ENCODE measurements around the gene CHST3. TPM values are rescaled to one million over a fixed set of nuclear protein-coding genes. Genes with fewer than 3 reads are reported as not detected.

CHST3 gene
- total RNA-seq, 1 donor = 43.1 TPM

DNA sequence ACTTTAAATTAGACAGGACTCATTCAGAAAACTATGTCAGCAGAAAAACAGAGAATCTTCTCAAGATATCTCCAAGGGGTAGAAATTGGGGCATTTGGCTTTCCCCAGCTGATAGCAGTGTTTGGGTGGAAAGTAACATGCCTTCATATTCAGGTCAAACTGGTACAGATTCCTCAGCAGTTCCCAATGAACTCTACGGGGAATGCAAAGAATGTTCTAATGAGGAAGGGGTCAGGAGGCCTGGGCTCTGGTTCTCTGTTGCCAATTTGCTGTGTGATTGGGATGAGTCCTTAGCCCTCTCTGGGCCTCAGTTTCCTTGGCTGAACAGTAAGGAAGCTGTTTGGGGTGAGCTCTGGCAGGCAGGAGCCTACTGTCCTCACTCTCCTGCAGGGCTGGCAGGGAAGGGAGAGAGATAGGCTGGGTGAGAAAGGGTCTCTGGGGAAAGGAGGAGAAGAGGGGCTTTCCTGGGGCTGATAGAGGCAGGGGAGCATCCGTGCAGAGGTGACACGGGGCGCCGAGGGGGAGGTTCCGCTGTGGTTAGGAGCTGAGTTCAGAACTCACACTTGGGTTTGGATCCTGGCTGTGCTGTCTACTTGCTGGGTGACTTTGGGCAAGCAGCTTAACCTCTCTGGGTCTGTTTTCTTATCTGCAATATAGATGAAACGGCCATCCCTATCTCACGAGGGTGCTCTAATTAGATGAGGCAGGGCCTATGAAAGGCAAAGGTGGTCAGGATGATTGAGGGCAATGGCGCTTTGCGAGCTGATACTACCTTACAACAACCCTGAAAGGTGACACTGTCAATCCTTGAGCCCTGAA is 79.0 kb downstream of the CHST3 start:
- Histone ChIP-seq H3K27ac (ENCODE audit: low read depth, low read length) (no peak overlapping the region), H3K4me1 (ENCODE audit: insufficient read depth, low read length) (peaks cover 11% of the 10 kb centered on the region), H3K27me3 (ENCODE audit: insufficient read depth, low read length) (no peaks in the 10 kb centered on the region), H2AFZ (ENCODE audit: low read length) (no peak overlapping the region), H3K4me3 (ENCODE audit: insufficient read depth, low read length) (no peak overlapping the region), H3K36me3 (ENCODE audit: insufficient read depth, low read length) (no peaks in the 10 kb centered on the region), H3K4me2 (ENCODE audit: insufficient read depth, low read length) (no peak overlapping the region), H3K79me2 (ENCODE audit: insufficient read depth, low read length) (no peaks in the 10 kb centered on the region), H3K9me3 (ENCODE audit: low read depth, low read length) (no peaks in the 10 kb centered on the region), H4K20me1 (ENCODE audit: insufficient read depth, low read length) (no peaks in the 10 kb centered on the region)
- TF ChIP-seq, protein P1, sequence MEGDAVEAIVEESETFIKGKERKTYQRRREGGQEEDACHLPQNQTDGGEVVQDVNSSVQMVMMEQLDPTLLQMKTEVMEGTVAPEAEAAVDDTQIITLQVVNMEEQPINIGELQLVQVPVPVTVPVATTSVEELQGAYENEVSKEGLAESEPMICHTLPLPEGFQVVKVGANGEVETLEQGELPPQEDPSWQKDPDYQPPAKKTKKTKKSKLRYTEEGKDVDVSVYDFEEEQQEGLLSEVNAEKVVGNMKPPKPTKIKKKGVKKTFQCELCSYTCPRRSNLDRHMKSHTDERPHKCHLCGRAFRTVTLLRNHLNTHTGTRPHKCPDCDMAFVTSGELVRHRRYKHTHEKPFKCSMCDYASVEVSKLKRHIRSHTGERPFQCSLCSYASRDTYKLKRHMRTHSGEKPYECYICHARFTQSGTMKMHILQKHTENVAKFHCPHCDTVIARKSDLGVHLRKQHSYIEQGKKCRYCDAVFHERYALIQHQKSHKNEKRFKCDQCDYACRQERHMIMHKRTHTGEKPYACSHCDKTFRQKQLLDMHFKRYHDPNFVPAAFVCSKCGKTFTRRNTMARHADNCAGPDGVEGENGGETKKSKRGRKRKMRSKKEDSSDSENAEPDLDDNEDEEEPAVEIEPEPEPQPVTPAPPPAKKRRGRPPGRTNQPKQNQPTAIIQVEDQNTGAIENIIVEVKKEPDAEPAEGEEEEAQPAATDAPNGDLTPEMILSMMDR (IDR thresholded peaks at IDR 0.05; ENCODE audit: extremely low read depth, low read depth, low read length) = no peak
- peak; percentile 79 for DNase-seq (ENCODE audit: insufficient read length, low spot score, missing footprints)

DNA sequence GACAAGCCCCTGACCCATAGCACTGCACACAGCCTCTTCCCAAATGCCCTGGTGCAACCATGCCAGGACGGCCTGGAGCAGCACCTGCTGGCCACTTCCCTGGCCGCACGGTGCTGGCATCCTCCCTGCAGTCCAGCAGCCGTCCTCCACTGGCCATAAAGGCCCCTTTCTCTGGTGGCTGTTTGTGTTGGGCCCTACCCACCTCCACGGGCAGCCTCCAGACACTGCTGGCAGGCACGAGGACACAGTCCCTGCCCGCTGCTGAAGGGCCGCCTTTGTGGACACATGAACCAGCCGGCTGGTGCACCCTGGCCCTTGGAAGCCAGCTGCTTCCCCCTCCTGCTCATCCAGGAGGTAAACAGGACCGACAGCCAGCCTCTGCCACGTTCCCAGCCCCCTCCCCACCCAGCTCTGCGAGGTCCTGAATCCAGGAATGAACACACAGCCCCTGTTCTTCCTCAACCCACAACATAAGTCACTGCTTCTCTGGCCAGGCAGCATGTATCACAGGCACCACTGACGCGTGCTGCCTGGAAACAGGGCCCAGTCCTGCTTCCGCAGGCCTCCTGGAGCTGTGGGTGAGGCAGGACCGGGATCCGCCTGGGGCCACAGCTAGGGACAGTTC is 80.3 kb downstream of the CHST3 start:
- no peak overlapping the region for H3K27ac ChIP-seq (ENCODE audit: low read depth, low read length)
- DNase-seq (ENCODE audit: insufficient read length, low spot score, missing footprints) = peak; percentile 26
- no peak overlapping the region for H3K4me2 ChIP-seq (ENCODE audit: insufficient read depth, low read length)
- H3K4me1 ChIP-seq (ENCODE audit: insufficient read depth, low read length) = peaks cover 2% of the 10 kb centered on the region
- no peaks in the 10 kb centered on the region for H3K9me3 ChIP-seq (ENCODE audit: low read depth, low read length)
- no peak overlapping the region for H2AFZ ChIP-seq (ENCODE audit: low read length)
- no peaks in the 10 kb centered on the region for H4K20me1 ChIP-seq (ENCODE audit: insufficient read depth, low read length)
- H3K4me3 ChIP-seq (ENCODE audit: insufficient read depth, low read length) = no peak overlapping the region
- no peaks in the 10 kb centered on the region for H3K79me2 ChIP-seq (ENCODE audit: insufficient read depth, low read length)
- no peaks in the 10 kb centered on the region for H3K36me3 ChIP-seq (ENCODE audit: insufficient read depth, low read length)
- TF ChIP-seq, protein P1 (IDR thresholded peaks at IDR 0.05; ENCODE audit: extremely low read depth, low read depth, low read length) = peak; percentile 31
- no peaks in the 10 kb centered on the region for H3K27me3 ChIP-seq (ENCODE audit: insufficient read depth, low read length)

DNA sequence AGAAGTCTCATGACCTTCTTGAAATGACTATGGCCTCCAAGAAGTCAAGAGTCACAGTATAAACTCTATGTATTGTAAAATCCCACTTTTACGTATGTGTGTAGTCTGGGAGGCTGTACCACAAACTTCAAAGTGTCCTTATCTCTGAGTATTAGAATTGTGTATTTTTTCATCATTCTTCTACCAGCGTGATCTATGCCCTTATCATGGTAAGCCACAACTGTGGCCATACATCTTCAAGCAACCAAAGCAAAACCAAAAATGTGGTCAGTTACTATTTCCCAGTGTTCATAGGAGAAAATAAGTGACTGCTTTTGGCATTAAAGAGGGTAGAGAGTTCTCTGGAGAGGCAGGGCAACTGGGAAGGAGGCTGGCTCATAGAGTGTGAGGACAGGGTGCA is 81.4 kb downstream of the CHST3 start:
- DNase-seq (ENCODE audit: insufficient read length, low spot score, missing footprints) = no peak
- TF ChIP-seq, protein P1 (IDR thresholded peaks at IDR 0.05; ENCODE audit: extremely low read depth, low read depth, low read length) = no peak
- H3K36me3 ChIP-seq (ENCODE audit: insufficient read depth, low read length) = no peaks in the 10 kb centered on the region

DNA sequence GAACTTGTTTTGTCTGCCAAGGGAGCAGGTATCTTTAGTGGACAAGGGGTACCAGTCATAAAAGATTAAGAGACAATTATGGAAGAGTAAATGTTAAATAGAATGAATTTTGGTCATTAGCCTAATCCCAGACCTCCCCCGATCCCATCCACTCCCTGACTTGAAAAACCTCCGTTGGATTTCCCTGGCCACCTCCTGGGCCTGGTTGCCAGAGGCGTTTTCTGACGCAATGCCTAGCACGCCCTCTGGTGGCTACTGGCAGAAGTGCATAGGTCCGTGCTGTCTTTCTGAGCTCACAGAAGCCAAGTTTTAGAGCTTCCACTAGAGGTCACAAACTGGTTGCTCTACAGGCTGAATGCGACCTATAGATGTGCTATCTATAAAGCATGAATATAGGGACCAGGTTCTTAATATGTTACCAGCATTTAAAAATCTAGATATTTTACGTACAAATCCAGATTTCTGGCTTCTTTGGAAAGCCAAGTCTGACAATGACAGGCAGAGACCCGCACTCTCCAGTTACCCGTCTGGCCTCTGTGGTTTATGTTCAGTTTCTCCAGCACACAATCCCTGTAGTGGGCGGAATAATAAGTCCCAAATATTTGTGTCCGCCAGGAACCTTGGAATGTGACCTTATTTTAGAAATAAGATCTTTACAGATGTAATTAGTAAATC is 84.4 kb downstream of the CHST3 start:
- no peak overlapping the region for H3K4me2 ChIP-seq (ENCODE audit: insufficient read depth, low read length)
- H3K9me3 ChIP-seq (ENCODE audit: low read depth, low read length) = no peaks in the 10 kb centered on the region
- H3K4me1 ChIP-seq (ENCODE audit: insufficient read depth, low read length) = no peaks in the 10 kb centered on the region
- peaks cover 10% of the 10 kb centered on the region for H3K27me3 ChIP-seq (ENCODE audit: insufficient read depth, low read length)
- H2AFZ ChIP-seq (ENCODE audit: low read length) = peak overlapping the region; percentile 8
- peak; percentile 95 for DNase-seq (ENCODE audit: insufficient read length, low spot score, missing footprints)
- TF ChIP-seq, protein P1 (IDR thresholded peaks at IDR 0.05; ENCODE audit: extremely low read depth, low read depth, low read length) = peak; percentile 100
- no peaks in the 10 kb centered on the region for H4K20me1 ChIP-seq (ENCODE audit: insufficient read depth, low read length)
- H3K79me2 ChIP-seq (ENCODE audit: insufficient read depth, low read length) = no peaks in the 10 kb centered on the region
- no peak overlapping the region for H3K4me3 ChIP-seq (ENCODE audit: insufficient read depth, low read length)
- H3K27ac ChIP-seq (ENCODE audit: low read depth, low read length) = no peak overlapping the region
- H3K36me3 ChIP-seq (ENCODE audit: insufficient read depth, low read length) = no peaks in the 10 kb centered on the region

More for the DNA sequence above, 81.4 kb downstream of the CHST3 start:
- Histone ChIP-seq H3K9me3 (ENCODE audit: low read depth, low read length) (no peaks in the 10 kb centered on the region), H4K20me1 (ENCODE audit: insufficient read depth, low read length) (no peaks in the 10 kb centered on the region), H3K79me2 (ENCODE audit: insufficient read depth, low read length) (no peaks in the 10 kb centered on the region), H3K4me3 (ENCODE audit: insufficient read depth, low read length) (no peak overlapping the region), H3K27ac (ENCODE audit: low read depth, low read length) (no peak overlapping the region), H3K4me2 (ENCODE audit: insufficient read depth, low read length) (no peak overlapping the region), H3K27me3 (ENCODE audit: insufficient read depth, low read length) (peaks cover 5% of the 10 kb centered on the region), H3K4me1 (ENCODE audit: insufficient read depth, low read length) (peaks cover 2% of the 10 kb centered on the region), H2AFZ (ENCODE audit: low read length) (no peak overlapping the region)

Measured in osteoblast (primary cell).